ENCODE measurements around the gene RCOR1.
"Not testable (repeated sequence)": the region's sequence is repeated elsewhere in the genome, so short reads cannot be mapped to it uniquely, and the experiment has no call there.

The RCOR1 gene

DNA sequence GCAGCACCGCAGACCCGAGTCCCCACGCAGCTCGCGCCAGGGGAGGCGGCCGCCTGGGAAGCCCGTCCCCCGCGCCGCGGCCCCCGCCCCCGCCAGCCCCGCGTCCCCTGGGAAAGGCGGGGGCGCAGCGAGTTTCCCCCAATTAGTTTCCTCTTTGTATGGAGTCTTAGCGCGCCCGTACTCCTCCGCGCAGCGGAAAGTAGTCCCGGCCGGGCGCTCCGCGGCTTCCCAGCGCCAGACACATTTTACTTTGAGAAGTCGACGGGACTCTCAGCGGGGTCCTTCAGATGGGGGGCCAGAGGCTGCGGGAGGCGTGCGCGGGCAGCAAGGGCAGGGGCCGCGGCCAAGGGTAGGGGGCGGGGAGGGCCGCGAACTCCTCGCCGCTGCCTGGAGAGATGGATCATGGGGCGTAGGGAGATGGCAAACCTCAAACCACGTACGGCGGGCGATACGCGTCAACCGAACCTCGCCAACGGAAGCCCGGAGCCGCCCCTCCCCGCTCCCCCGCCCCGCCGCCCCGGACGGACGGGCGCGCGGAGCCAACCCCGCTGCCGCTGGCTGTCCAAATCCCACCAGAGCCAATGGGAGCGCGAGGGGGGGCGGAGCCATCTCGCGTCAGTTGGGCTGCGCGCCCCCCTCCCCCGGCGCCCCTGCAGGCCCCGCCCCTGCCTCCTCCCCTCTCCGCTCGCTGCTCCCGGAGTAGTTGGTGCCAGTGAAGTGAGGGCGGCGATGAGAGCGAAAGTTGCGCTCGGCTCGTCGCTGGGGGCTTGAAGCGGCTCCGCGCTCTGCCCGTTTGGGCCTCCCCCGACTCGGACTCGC is at the start of gene RCOR1:
Gene RCOR1, plus strand, starts transcription at position 706 of the 819 bp plus-strand sequence. CDS start 238 bp downstream, outside the sequence.
- H3K9me3 ChIP-seq (ENCODE audit: control insufficient read depth in 1 of 2, low read length in 2 of 2): no peaks in the 10 kb centered on the region
- H3K36me3 ChIP-seq (ENCODE audit: control insufficient read depth in 1 of 2, insufficient read depth in 2 of 2, low read length in 2 of 2): no peaks in the 10 kb centered on the region
- H3K4me1 ChIP-seq (ENCODE audit: control insufficient read depth in 1 of 2, insufficient read depth in 2 of 2, low read length in 2 of 2): peaks cover 0 to 26% of the 10 kb centered on the region in 2 donors
- H3K27me3 ChIP-seq (ENCODE audit: low read depth, low read length): no peaks in the 10 kb centered on the region
- peak within 1 kb of the TSS; percentile 70 to 93 for H3K4me3 ChIP-seq (ENCODE audit: low read depth in 1 of 2, low read length in 2 of 2)
- H3K27ac ChIP-seq (ENCODE audit: low read length): peak within 1 kb of the TSS; percentile 75

DNA sequence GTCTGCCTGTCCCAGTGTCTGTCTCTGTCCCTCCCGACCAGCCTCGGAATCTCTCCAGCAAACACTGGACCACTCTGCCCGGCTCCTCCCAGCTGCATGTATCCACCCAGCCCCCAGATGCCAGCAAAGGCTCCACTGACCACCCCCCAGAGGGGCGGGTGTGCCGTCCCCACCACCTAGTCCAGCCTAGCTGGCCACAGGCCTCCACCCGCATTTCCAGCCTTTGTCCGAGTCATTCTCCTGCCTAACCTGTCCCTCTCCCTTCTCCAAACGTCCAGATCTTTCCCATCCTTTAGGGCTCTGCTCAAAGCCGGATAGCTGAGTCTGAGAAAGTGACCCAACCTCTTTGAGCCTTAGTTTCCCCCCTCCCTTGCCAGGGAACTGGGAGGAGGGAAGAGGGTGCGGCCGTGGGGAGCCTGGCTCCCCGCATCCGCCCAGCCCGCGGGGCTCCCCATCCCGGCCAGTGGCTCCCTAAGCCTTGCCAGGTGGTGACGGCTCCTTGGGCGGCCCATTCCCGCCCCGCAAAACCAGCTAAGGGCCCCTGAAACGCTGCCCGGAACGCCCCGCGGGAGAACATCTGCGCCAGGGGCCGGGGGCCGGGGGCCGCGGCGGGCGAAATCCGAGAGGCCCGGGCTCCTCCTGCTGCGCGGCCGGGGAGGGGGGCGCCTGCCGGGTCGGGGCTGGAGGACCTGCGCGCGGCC is 48.3 kb upstream of the RCOR1 start:
- Histone ChIP-seq H3K36me3 (ENCODE audit: control insufficient read depth in 1 of 2, insufficient read depth in 2 of 2, low read length in 2 of 2) (no peaks in the 10 kb centered on the region), H3K9me3 (ENCODE audit: control insufficient read depth in 1 of 2, low read length in 2 of 2) (no peaks in the 10 kb centered on the region), H3K27ac (ENCODE audit: low read length) (no peak overlapping the region), H3K27me3 (ENCODE audit: low read depth, low read length) (peaks cover 5% of the 10 kb centered on the region), H3K4me3 (ENCODE audit: low read depth in 1 of 2, low read length in 2 of 2) (peak overlapping the region in 1 of 2 donors; percentile 45), H3K4me1 (ENCODE audit: control insufficient read depth in 1 of 2, insufficient read depth in 2 of 2, low read length in 2 of 2) (peaks cover 0 to 30% of the 10 kb centered on the region in 2 donors)

DNA sequence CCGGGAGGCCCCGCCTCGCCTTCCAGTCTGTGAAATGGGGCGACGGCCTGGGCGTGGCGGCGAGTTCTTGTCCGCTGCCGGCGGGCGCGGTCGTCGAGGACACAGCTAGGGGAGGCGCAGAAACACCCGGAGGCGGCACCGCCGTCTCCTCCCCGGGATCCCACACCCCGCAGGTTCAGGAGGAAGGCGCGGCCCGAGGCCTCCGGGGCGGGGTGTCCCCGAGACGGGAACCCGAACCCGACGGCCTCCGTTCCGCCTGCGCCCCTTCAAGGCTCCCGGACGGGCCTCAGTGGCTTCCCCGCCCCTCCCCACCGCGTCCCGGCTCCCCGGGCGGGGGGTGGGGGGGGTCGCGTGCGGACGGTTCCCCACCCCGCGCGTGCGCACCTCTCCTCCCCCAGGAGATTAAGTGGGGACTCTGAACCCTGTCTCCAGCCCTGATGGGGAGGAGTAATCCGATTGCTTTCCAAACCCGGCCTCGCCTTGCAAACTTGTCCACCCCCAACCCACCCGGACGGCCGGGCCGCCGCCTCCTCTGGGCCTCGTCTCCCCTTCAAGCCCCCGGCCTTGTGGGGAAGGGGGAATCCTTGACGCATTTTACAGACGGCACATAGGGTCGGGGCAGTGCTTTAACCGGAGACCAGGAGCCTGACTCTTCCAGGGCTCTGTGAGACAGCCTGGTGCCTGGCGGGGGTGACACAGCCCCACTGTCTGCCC is 47.5 kb upstream of the RCOR1 start:
- H3K4me1 ChIP-seq (ENCODE audit: control insufficient read depth in 1 of 2, insufficient read depth in 2 of 2, low read length in 2 of 2): peaks cover 0 to 27% of the 10 kb centered on the region in 2 donors
- no peaks in the 10 kb centered on the region for H3K36me3 ChIP-seq (ENCODE audit: control insufficient read depth in 1 of 2, insufficient read depth in 2 of 2, low read length in 2 of 2)
- H3K27me3 ChIP-seq (ENCODE audit: low read depth, low read length): peaks cover 5% of the 10 kb centered on the region
- peak overlapping the region; percentile 71 for H3K27ac ChIP-seq (ENCODE audit: low read length)
- H3K9me3 ChIP-seq (ENCODE audit: control insufficient read depth in 1 of 2, low read length in 2 of 2): no peaks in the 10 kb centered on the region
- H3K4me3 ChIP-seq (ENCODE audit: low read depth in 1 of 2, low read length in 2 of 2): peak overlapping the region in 1 of 2 donors; percentile 45

DNA sequence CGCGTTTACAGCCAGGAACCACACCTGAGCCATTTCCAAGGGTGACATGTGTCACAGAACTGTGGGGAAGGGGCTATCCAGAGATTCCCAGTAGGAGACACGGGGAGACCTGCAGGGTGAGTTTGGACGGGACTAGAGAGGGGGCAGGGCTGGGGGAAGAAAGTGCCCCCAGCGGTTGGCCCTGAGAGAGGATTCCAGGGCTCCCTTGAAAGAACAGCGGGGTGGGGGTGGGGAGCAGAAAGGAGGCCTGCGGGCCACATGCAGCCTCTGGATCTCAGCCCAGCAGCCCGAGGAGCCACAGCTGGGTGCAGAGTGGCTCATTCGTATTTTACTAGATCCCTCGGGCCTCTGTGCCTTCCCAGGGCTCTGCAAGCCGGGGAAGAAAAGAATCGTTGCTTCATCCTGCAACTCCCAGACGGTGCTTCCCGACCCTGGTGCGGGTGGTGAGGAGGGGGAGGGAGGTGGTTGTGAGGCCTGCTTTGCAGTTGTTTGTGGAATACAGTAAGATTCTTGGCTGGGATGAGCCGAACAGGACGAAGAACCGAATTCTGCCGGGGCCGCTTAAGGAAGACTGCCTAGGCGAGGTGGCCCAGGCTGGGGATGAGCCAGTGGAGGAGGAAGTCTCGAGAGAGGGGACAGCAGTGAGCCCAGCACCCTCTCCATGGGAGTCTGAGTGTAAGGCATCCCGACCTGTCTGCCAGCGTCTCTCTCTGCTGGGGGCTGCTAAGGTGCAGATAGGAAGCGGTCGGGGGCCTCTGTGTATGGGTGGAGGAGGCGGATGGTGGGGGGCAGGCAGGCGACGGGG is 46.8 kb upstream of the RCOR1 start:
- H3K9me3 ChIP-seq (ENCODE audit: control insufficient read depth in 1 of 2, low read length in 2 of 2): no peaks in the 10 kb centered on the region
- H3K27ac ChIP-seq (ENCODE audit: low read length): peak overlapping the region; percentile 71
- no peaks in the 10 kb centered on the region for H3K36me3 ChIP-seq (ENCODE audit: control insufficient read depth in 1 of 2, insufficient read depth in 2 of 2, low read length in 2 of 2)
- peaks cover 5% of the 10 kb centered on the region for H3K27me3 ChIP-seq (ENCODE audit: low read depth, low read length)
- H3K4me3 ChIP-seq (ENCODE audit: low read depth in 1 of 2, low read length in 2 of 2): peak overlapping the region; percentile 21 to 45
- peaks cover 0 to 19% of the 10 kb centered on the region in 2 donors for H3K4me1 ChIP-seq (ENCODE audit: control insufficient read depth in 1 of 2, insufficient read depth in 2 of 2, low read length in 2 of 2)

DNA sequence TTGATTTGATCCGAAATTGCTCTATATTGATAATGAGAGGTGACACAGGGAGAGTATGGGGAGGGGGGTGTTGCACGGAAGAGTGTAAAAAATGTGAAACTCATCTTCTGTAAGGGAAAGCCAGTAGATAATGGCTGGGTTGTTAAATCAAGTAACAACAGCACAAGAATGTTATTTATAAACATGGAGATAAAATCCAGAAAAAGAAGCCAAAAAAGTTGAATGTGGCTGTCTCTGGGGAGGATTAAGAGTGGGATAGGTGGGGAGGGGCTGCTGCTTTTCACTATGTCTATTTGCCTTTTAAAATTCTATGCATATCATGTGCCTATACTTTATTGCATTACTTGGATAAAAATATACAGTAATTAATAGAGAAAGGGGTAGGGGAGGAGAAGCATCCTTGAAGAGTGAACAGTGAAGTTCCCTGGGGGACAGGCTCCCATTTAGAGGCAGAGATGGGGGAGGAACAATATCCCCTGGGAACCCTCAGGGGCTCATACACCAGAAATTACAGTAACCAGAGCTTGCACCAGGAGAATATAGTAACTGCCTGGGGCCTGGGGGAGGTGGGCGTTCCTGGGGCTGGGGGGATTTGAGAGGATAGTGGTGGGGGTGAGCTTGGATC is 43.7 kb upstream of the RCOR1 start:
- H3K36me3 ChIP-seq (ENCODE audit: control insufficient read depth in 1 of 2, insufficient read depth in 2 of 2, low read length in 2 of 2): no peaks in the 10 kb centered on the region
- H3K27me3 ChIP-seq (ENCODE audit: low read depth, low read length): peaks cover 5% of the 10 kb centered on the region
- H3K27ac ChIP-seq (ENCODE audit: low read length): no peak overlapping the region
- H3K4me1 ChIP-seq (ENCODE audit: control insufficient read depth in 1 of 2, insufficient read depth in 2 of 2, low read length in 2 of 2): peaks cover 0 to 19% of the 10 kb centered on the region in 2 donors
- no peak overlapping the region for H3K4me3 ChIP-seq (ENCODE audit: low read depth in 1 of 2, low read length in 2 of 2)
- H3K9me3 ChIP-seq (ENCODE audit: control insufficient read depth in 1 of 2, low read length in 2 of 2): no peaks in the 10 kb centered on the region

DNA sequence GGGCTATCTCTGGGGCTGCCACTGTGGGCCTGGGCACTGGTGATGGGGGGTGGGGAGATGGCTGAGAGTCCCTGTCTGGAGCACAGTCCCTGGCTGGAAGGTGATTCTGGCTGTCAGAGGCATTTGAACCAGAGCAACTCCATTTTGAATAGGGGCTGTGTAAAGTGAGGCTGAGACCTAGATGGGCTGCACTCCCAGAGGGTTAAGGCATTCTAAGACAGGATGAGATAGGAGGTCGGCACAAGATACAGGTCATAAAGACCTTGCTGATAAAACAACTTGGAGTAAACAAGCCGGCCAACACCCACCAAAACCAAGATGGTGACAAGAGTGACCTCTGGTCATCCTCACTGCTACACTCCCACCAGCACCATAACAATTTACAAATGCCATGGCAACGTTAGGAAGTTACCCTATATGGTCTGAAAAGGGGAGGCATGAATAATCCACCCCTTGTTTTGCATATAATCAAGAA is 41.5 kb upstream of the RCOR1 start:
- not testable (repeated sequence) for H3K9me3 ChIP-seq (ENCODE audit: control insufficient read depth in 1 of 2, low read length in 2 of 2); H3K27ac ChIP-seq (ENCODE audit: low read length); H3K27me3 ChIP-seq (ENCODE audit: low read depth, low read length); H3K36me3 ChIP-seq (ENCODE audit: control insufficient read depth in 1 of 2, insufficient read depth in 2 of 2, low read length in 2 of 2); H3K4me1 ChIP-seq (ENCODE audit: control insufficient read depth in 1 of 2, insufficient read depth in 2 of 2, low read length in 2 of 2); H3K4me3 ChIP-seq (ENCODE audit: low read depth in 1 of 2, low read length in 2 of 2)

DNA sequence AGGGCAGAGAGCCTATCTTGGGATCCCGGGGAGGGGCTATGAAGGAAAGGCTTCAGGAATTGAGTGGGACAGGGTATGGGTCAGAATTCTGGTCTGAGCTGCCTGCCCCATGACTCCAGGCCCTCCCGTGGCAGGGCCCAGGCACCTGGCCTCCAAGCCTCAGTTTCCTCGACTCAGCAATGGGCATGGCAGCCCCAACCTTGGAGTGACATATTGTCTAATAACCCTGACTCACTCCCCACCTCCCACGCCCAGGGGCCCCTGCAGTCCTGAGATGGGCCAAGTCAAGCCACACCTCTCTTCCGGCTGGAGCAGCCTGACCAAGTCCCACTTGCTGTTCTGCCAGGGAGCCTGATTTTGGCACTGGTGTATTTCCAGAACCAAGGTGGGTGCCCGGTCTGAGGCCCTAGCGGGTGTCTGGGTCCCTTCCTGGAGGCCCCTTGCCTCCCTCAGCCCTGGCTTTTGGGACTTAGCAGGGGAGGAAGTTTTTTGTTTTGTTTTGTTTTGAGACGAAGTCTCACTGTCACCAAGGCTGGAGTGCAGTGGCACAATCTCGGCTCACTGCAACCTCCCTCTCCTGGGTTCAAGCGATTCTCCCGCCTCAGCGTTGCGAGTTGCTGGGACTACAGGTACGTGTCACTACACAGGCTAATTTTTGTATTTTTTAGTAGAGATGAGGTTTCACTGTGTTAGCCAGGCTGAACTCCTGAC is 40.3 kb upstream of the RCOR1 start:
- H3K36me3 ChIP-seq (ENCODE audit: control insufficient read depth in 1 of 2, insufficient read depth in 2 of 2, low read length in 2 of 2): no peaks in the 10 kb centered on the region
- H3K27me3 ChIP-seq (ENCODE audit: low read depth, low read length): no peaks in the 10 kb centered on the region
- H3K4me3 ChIP-seq (ENCODE audit: low read depth in 1 of 2, low read length in 2 of 2): no peak overlapping the region
- H3K27ac ChIP-seq (ENCODE audit: low read length): no peak overlapping the region
- H3K9me3 ChIP-seq (ENCODE audit: control insufficient read depth in 1 of 2, low read length in 2 of 2): no peaks in the 10 kb centered on the region
- peaks cover 0 to 4% of the 10 kb centered on the region in 2 donors for H3K4me1 ChIP-seq (ENCODE audit: control insufficient read depth in 1 of 2, insufficient read depth in 2 of 2, low read length in 2 of 2)

DNA sequence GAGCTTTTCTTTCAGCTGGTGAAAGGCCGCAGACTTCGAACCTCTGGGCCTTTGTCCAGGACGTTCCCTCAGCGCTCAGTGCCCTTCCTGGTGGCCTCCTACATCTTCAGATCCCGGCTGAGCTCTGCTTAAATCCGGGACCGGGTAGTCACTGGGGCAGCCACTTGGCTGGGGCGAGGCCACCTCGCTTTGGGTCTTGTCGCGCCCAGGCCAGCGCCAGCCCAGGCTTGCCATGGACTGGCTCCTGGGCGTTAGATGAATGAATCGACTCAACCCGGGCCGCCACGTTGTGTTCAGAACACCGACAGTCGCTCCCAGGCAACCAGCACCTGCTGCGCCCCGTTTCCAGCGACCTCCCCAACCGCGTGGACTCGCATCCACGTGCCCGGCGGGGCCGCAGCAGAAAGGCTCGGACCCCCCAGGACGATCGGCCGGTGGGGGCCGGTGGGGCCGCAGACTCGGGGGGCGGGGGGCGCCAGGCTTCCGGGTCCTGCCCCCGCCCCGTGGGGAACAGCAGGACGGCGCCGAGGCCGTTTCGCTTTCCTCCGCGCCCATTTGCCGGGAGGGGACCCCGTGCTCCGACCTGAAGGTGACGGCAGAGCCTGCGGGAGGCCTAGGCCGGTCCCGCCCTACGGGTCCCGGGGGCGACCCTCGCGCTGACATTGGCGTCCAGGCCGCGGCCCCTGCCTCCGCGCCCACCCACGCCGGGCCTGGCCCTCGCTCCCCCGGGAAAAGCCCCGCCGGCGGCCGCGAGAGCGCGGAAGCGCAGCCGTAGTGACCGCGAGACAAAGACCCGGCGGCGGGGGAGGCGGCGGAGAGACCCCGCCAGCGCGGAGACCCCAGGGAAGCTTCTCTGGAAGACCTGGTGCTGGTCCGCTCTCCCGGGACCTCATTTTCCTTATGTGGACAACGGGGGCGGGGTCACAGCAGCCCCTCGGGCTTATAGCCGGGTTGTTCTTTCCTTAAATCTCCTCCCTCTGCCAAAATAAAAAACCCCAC is 37.3 kb upstream of the RCOR1 start:
- H3K4me1 ChIP-seq (ENCODE audit: control insufficient read depth in 1 of 2, insufficient read depth in 2 of 2, low read length in 2 of 2): peaks cover 0 to 4% of the 10 kb centered on the region in 2 donors
- H3K36me3 ChIP-seq (ENCODE audit: control insufficient read depth in 1 of 2, insufficient read depth in 2 of 2, low read length in 2 of 2): no peaks in the 10 kb centered on the region
- peak overlapping the region; percentile 50 to 85 for H3K4me3 ChIP-seq (ENCODE audit: low read depth in 1 of 2, low read length in 2 of 2)
- peak overlapping the region; percentile 60 for H3K27ac ChIP-seq (ENCODE audit: low read length)
- H3K9me3 ChIP-seq (ENCODE audit: control insufficient read depth in 1 of 2, low read length in 2 of 2): no peaks in the 10 kb centered on the region
- no peaks in the 10 kb centered on the region for H3K27me3 ChIP-seq (ENCODE audit: low read depth, low read length)

DNA sequence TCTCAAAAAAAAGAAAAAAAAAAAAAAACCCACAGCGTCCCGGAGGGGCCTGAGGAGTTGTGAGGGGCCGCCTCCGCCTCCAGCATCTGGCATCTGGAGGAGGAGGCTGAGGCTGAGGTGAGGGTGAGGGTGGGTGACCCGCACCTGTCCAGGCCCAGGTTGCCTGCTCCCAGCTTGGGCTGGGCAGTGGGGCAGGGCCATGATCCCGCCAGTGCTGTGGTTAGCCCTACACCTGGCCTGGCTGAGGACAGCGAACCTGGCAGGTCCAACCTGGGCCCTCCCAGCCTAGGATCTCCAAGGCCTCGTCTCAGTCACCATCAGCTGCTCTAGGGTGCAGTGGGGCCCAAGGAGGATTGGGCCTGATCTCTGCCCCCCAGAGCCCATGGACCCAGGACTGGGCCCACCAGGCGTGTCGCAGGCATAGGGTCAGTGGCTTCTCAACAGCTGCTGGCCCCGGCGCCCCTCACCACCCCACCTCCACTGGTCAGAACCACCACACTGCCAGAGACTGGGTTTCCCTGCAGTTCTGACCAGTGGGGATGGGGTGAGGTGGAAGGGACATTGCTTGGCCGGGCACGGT is 36.3 kb upstream of the RCOR1 start:
- no peaks in the 10 kb centered on the region for H3K9me3 ChIP-seq (ENCODE audit: control insufficient read depth in 1 of 2, low read length in 2 of 2)
- H3K27ac ChIP-seq (ENCODE audit: low read length): no peak overlapping the region
- H3K4me3 ChIP-seq (ENCODE audit: low read depth in 1 of 2, low read length in 2 of 2): no peak overlapping the region
- H3K4me1 ChIP-seq (ENCODE audit: control insufficient read depth in 1 of 2, insufficient read depth in 2 of 2, low read length in 2 of 2): peaks cover 0 to 4% of the 10 kb centered on the region in 2 donors
- no peaks in the 10 kb centered on the region for H3K36me3 ChIP-seq (ENCODE audit: control insufficient read depth in 1 of 2, insufficient read depth in 2 of 2, low read length in 2 of 2)
- H3K27me3 ChIP-seq (ENCODE audit: low read depth, low read length): no peaks in the 10 kb centered on the region

All from muscle layer of duodenum (tissue), 2 donors.